Measurements from ENCODE around the gene CALML6.

GRCh38 chr1:1946540-1946939, 31.5 kb downstream of the CALML6 start:
- TF ChIP-seq, protein P1, sequence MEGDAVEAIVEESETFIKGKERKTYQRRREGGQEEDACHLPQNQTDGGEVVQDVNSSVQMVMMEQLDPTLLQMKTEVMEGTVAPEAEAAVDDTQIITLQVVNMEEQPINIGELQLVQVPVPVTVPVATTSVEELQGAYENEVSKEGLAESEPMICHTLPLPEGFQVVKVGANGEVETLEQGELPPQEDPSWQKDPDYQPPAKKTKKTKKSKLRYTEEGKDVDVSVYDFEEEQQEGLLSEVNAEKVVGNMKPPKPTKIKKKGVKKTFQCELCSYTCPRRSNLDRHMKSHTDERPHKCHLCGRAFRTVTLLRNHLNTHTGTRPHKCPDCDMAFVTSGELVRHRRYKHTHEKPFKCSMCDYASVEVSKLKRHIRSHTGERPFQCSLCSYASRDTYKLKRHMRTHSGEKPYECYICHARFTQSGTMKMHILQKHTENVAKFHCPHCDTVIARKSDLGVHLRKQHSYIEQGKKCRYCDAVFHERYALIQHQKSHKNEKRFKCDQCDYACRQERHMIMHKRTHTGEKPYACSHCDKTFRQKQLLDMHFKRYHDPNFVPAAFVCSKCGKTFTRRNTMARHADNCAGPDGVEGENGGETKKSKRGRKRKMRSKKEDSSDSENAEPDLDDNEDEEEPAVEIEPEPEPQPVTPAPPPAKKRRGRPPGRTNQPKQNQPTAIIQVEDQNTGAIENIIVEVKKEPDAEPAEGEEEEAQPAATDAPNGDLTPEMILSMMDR (IDR thresholded peaks at IDR 0.05), result no peak
- no peak for TF ChIP-seq POLR2A (IDR thresholded peaks at IDR 0.05)

Data from tibial nerve (tissue), 3 donors.